ENCODE results near the gene NSRP1. TPM values are rescaled to one million over a fixed set of nuclear protein-coding genes. Genes with fewer than 3 reads are reported as not detected.
"Not testable (repeated sequence)": the region's sequence is repeated elsewhere in the genome, so short reads cannot be mapped to it uniquely, and the experiment has no call there.

Gene NSRP1
- polyA plus RNA-seq (2014; cell fraction: cytosol; rRNA removed): 7.9 and 8.7 TPM in 2 replicates
- 7.5 and 25.6 TPM in 2 replicates for polyA plus RNA-seq (2014; cell fraction: nucleus; rRNA removed)

- peak; percentile 94 for DNase-seq (ENCODE audit: low spot score)
These were observed at the start of gene NSRP1 for GRCh38 chr17:30116661-30117551. Gene NSRP1 (plus strand): TSS chr17:30116816. CDS start chr17:30116844, 28 bp downstream.

GRCh38 chr17:30068465-30068864 lies 48.2 kb upstream of the NSRP1 start:
- no peak for DNase-seq (ENCODE audit: low spot score)

- no peak for DNase-seq (ENCODE audit: low spot score)
These were observed 42.4 kb upstream of the NSRP1 start for GRCh38 chr17:30074254-30074653.

GRCh38 chr17:30074730-30075129 lies 41.9 kb upstream of the NSRP1 start:
- DNase-seq (ENCODE audit: low spot score): no peak

- DNase-seq (ENCODE audit: low spot score): no peak
These were observed 33.8 kb upstream of the NSRP1 start for GRCh38 chr17:30082773-30083172.

- no peak for DNase-seq (ENCODE audit: low spot score)
These were observed 31.8 kb upstream of the NSRP1 start for GRCh38 chr17:30084788-30085187.

- no peak for DNase-seq (ENCODE audit: low spot score)
These were observed 29.7 kb upstream of the NSRP1 start for GRCh38 chr17:30086896-30087295.

GRCh38 chr17:30087431-30087830 lies 29.2 kb upstream of the NSRP1 start:
- not testable (repeated sequence) for DNase-seq (ENCODE audit: low spot score)

- no peak for DNase-seq (ENCODE audit: low spot score)
These were observed 25.4 kb upstream of the NSRP1 start for GRCh38 chr17:30091121-30091670.

GRCh38 chr17:30091771-30092170 lies 24.8 kb upstream of the NSRP1 start:
- DNase-seq (ENCODE audit: low spot score): no peak

- DNase-seq (ENCODE audit: low spot score): no peak
These were observed 23.7 kb upstream of the NSRP1 start for GRCh38 chr17:30092886-30093285.

- DNase-seq (ENCODE audit: low spot score): peak; percentile 76
These were observed 23.0 kb upstream of the NSRP1 start for GRCh38 chr17:30093463-30094147.

GRCh38 chr17:30095507-30096244 lies 20.9 kb upstream of the NSRP1 start:
- peak; percentile 58 for DNase-seq (ENCODE audit: low spot score)

GRCh38 chr17:30101686-30102390 lies 14.8 kb upstream of the NSRP1 start:
- no peak for DNase-seq (ENCODE audit: low spot score)

GRCh38 chr17:30103921-30104320 lies 12.7 kb upstream of the NSRP1 start:
- no peak for DNase-seq (ENCODE audit: low spot score)

GRCh38 chr17:30104575-30105339 lies 11.9 kb upstream of the NSRP1 start:
- peak; percentile 99 for DNase-seq (ENCODE audit: low spot score)

GRCh38 chr17:30112794-30113193 lies 3.8 kb upstream of the NSRP1 start:
- DNase-seq (ENCODE audit: low spot score): no peak

GRCh38 chr17:30113213-30113612 lies 3.4 kb upstream of the NSRP1 start:
- no peak for DNase-seq (ENCODE audit: low spot score)

GRCh38 chr17:30116345-30116660 lies 313 bp upstream of the NSRP1 start:
- DNase-seq (ENCODE audit: low spot score): no peak

GRCh38 chr17:30117675-30118081 lies 1.1 kb downstream of the NSRP1 start:
- no peak for DNase-seq (ENCODE audit: low spot score)
